Upper lobe of left lung (tissue), 6 donors: ENCODE results near the gene CCT8. TPM values are rescaled to one million over a fixed set of nuclear protein-coding genes. Genes with fewer than 3 reads are reported as not detected.
A peak's percentile ranks its signal among the peaks of the same experiment; 100 is the strongest.
"Not testable (repeated sequence)": the region's sequence is repeated elsewhere in the genome, so short reads cannot be mapped to it uniquely, and the experiment has no call there.

ENCODE experiments used
- ATAC-seq, 2 donors: fragments of 200-7000 bp; cut with Tn5 transposase; one replicate each; pipeline ENCODE4 v1.9.1; 2022; ENCODE audit warnings: mild to moderate bottlenecking in 2 of 2, moderate library complexity in 2 of 2; ENCODE audit not compliant: low FRiP score in 2 of 2
- DNase-seq, 2 donors: peaks; one replicate each; pipeline ENCODE4 v3.0.0-alpha.2; 2019 to 2020
- H3K27ac ChIP-seq, 4 donors: fragments of 200-600 bp; sonication (generic); one replicate each; pipeline ENCODE4 v1.5.1; 2016 to 2019
- H3K27me3 ChIP-seq, 4 donors: fragments of 200-600 bp; sonication (generic); one replicate each; pipeline ENCODE4 v1.5.1; 2017 to 2019
- H3K36me3 ChIP-seq, 4 donors: fragments of 200-600 bp; sonication (generic); one replicate each; pipeline ENCODE4 v1.5.1; 2016 to 2019
- H3K4me1 ChIP-seq, 4 donors: fragments of 200-600 bp; sonication (generic); one replicate each; pipeline ENCODE4 v1.5.1; 2018 to 2019
- H3K4me3 ChIP-seq, 4 donors: fragments of 200-600 bp; sonication (generic); one replicate each; pipeline ENCODE4 v1.5.1; 2017 to 2019; ENCODE audit warnings: mild to moderate bottlenecking in 2 of 4, moderate library complexity in 1 of 4
- H3K9me3 ChIP-seq, 4 donors: fragments of 200-600 bp; sonication (generic); one replicate each; pipeline ENCODE4 v1.5.1; 2018 to 2019
- EP300 ChIP-seq, 4 donors: sonication (generic); formaldehyde crosslinking; IDR thresholded peaks; one replicate each; pipeline ENCODE4 v1.5.1; 2017; ENCODE audit warnings: antibody characterized with exemption in 4 of 4, control low read depth in 2 of 4
- POLR2A ChIP-seq, 4 donors: fragments of 450-650 bp; IDR thresholded peaks; one replicate each; pipeline ENCODE4 v1.5.1; 2016 to 2017; ENCODE audit warnings: antibody characterized with exemption in 4 of 4, mild to moderate bottlenecking in 2 of 4
- POLR2AphosphoS5 ChIP-seq, 2 donors: sonication (generic); formaldehyde crosslinking; IDR thresholded peaks; one replicate each; pipeline ENCODE4 v1.5.1; 2017; ENCODE audit warnings: antibody characterized with exemption in 2 of 2
- WGBS, 2 donors: methylation state at CpG; one replicate each; pipeline ENCODE4 v1.1.5; 2017 to 2018; 5-methylcytosine and 5-hydroxymethylcytosine counted together
- total RNA-seq, 6 donors: library from RNA; depleted of rRNA in 4 of 6; stranded (reverse); fragments of >200 nt in 4 of 6; gene quantifications; one replicate each; pipeline versions ENCODE4 v1.1.0 to v1.2.1, GENCODE V29; 2016 to 2021
- TF ChIP-seq, protein P1 (sequence below), 6 experiments: fragments of 450-650 bp in 4 of 6; fragments of 200-600 bp in 2 of 6; sonication (generic) in 2 of 6; IDR thresholded peaks; one replicate each; pipeline ENCODE4 v1.5.1; 2016 to 2019; ENCODE audit warnings: antibody characterized with exemption in 6 of 6
- donor health status: DM: no; HTN: no; CAD: no; lungs with moderate emphysema.
- donor health status: DM: no; HTN: yes; CAD: no; lungs with severe emphysema.

CCT8 gene
- total RNA-seq, 6 donors from 2014 or later, result 39.8 to 133 (median 99.0) TPM

GRCh38 chr21:29078869-29079767 is 5.7 kb upstream of the CCT8 start:
- H3K9me3 ChIP-seq, result no peaks in the 10 kb centered on the region
- DNase-seq (peak in 1 of 2 donors; percentile 58), ATAC-seq (peak; percentile 52 to 59)
- 56 to 59% methylated on average over 8 of the region's 8 CpGs for WGBS, 2 donors
- H3K4me3 ChIP-seq, result no peak overlapping the region
- H3K27ac ChIP-seq, result peak overlapping the region in 3 of 4 donors; percentile 5 to 98 (median 40)
- H3K4me1 ChIP-seq, result peaks cover 3 to 37% (median 22%) of the 10 kb centered on the region in 4 donors
- TF ChIP-seq POLR2AphosphoS5 (IDR thresholded peaks at IDR 0.05), result no peak
- H3K27me3 ChIP-seq, result no peaks in the 10 kb centered on the region
- no peaks in the 10 kb centered on the region for H3K36me3 ChIP-seq

DNA sequence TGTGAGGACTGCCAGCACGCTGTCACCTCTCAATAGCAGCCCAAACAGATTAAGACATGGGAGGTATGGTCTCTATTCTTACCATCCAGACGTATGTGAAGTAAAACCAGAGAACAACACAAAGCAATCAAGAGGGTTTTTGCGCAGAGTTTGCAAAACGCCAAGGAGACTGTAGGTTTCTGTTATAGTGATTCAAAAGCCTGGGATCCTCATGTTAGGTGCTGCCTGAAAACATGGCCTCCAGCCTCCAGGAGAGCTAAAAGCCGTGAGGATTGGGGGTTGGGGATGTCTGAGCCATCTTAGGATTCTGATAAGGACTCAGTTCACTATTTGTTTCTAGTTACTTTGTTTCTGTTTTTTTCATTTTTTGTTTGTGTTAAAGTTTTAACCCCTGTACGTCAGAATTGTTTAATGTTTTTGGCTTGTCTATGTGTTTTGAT is 4.2 kb upstream of the CCT8 start:
- peak overlapping the region; percentile 46 to 70 (median 64) for H3K4me3 ChIP-seq
- TF ChIP-seq POLR2A (IDR thresholded peaks at IDR 0.05) (no peak), POLR2AphosphoS5 (IDR thresholded peaks at IDR 0.05) (no peak), EP300 (IDR thresholded peaks at IDR 0.05) (no peak)
- TF ChIP-seq, protein P1, sequence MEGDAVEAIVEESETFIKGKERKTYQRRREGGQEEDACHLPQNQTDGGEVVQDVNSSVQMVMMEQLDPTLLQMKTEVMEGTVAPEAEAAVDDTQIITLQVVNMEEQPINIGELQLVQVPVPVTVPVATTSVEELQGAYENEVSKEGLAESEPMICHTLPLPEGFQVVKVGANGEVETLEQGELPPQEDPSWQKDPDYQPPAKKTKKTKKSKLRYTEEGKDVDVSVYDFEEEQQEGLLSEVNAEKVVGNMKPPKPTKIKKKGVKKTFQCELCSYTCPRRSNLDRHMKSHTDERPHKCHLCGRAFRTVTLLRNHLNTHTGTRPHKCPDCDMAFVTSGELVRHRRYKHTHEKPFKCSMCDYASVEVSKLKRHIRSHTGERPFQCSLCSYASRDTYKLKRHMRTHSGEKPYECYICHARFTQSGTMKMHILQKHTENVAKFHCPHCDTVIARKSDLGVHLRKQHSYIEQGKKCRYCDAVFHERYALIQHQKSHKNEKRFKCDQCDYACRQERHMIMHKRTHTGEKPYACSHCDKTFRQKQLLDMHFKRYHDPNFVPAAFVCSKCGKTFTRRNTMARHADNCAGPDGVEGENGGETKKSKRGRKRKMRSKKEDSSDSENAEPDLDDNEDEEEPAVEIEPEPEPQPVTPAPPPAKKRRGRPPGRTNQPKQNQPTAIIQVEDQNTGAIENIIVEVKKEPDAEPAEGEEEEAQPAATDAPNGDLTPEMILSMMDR (IDR thresholded peaks at IDR 0.05), result no peak
- ATAC-seq (no peak), DNase-seq (peak in 1 of 2 donors; percentile 45)
- H3K4me1 ChIP-seq, result peaks cover 4 to 43% (median 22%) of the 10 kb centered on the region in 4 donors
- H3K27ac ChIP-seq, result peak overlapping the region; percentile 88 to 98 (median 90)
- no peaks in the 10 kb centered on the region for H3K9me3 ChIP-seq
- H3K27me3 ChIP-seq, result no peaks in the 10 kb centered on the region
- no peaks in the 10 kb centered on the region for H3K36me3 ChIP-seq
- 37 to 52% methylated on average over 6 of the region's 6 CpGs for WGBS, 2 donors

DNA sequence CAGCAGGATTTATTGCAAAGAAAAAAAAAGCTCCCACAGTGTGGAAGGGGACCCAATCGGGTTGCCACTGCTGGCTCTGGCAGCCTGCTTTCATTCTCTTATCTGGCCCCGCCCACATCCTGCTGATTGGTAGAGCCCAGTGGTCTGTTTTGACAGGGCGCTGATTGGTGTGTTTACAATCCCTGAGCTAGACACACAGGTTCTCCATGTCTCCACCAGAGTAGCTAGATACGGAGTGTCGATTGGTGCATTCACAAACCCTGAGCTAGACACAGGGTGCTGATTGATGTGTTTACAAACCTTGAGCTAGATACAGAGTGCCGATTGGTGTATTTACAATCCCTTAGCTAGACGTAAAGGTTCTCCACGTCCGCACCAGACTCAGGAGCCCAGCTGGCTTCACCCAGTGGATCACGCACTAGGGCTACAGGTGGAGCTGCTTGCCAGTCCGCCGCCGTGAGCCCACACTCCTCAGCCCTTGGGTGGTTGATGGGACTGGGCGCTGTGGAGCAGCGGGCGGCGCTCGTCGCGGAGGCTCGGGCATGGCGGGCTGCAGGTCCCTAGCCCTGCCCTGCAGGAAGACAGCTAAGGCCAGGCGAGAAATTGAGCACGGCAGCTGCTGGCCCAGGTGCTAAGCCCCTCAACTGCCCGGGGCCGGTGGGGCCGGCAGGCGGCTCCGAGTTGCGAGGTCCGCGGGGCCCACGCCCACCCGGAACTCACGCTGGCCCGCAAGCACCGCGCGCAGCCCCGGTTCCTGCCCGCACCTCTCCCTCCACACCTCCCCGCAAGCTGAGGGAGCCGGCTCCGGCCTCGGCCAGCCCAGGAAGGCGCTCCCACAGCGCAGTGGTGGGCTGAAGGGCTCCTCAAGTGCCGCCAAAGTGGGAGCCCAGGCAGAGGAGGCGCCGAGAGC is 3.5 kb upstream of the CCT8 start:
- H3K27me3 ChIP-seq, ATAC-seq, H3K9me3 ChIP-seq, H3K36me3 ChIP-seq: not testable (repeated sequence)
- 24 to 40% methylated on average over 14 to 38 of the region's 50 CpGs for WGBS, 2 donors
- TF ChIP-seq POLR2AphosphoS5 (IDR thresholded peaks at IDR 0.05) (peak in 1 of 2 donors; percentile 69), POLR2A (IDR thresholded peaks at IDR 0.05) (peak in 2 of 4 donors; percentile 41 to 58)
- Histone ChIP-seq H3K4me1 (peaks cover 10 to 49% (median 28%) of the 10 kb centered on the region in 4 donors), H3K4me3 (peak overlapping the region; percentile 46 to 70 (median 64)), H3K27ac (peak overlapping the region; percentile 88 to 98 (median 90))
- peak; percentile 89 for DNase-seq

- no peak for TF ChIP-seq POLR2A (IDR thresholded peaks at IDR 0.05)
- no peak for TF ChIP-seq POLR2AphosphoS5 (IDR thresholded peaks at IDR 0.05)
- TF ChIP-seq, protein P1 (IDR thresholded peaks at IDR 0.05), result no peak
- TF ChIP-seq EP300 (IDR thresholded peaks at IDR 0.05), result no peak
- Histone ChIP-seq H3K4me1 (peaks cover 22 to 60% (median 37%) of the 10 kb centered on the region in 4 donors), H3K36me3 (no peaks in the 10 kb centered on the region), H3K27me3 (no peaks in the 10 kb centered on the region), H3K9me3 (no peaks in the 10 kb centered on the region), H3K27ac (peak overlapping the region; percentile 88 to 98 (median 90)), H3K4me3 (peak overlapping the region in 1 of 4 donors; percentile 70)
- 89 to 90% methylated on average over 9 of the region's 9 CpGs for WGBS, 2 donors
- DNase-seq, result no peak
- ATAC-seq, result no peak
Observed at GRCh38 chr21:29075706-29076466, 2.4 kb upstream of the CCT8 start.

GRCh38 chr21:29074783-29075182 is 1.3 kb upstream of the CCT8 start:
- no peak overlapping the region for H3K4me3 ChIP-seq
- DNase-seq (no peak), ATAC-seq (no peak)
- no peak for TF ChIP-seq POLR2AphosphoS5 (IDR thresholded peaks at IDR 0.05)
- TF ChIP-seq EP300 (IDR thresholded peaks at IDR 0.05), result no peak
- TF ChIP-seq POLR2A (IDR thresholded peaks at IDR 0.05), result no peak
- TF ChIP-seq, protein P1 (IDR thresholded peaks at IDR 0.05), result no peak
- 89 to 93% methylated on average over 4 of the region's 4 CpGs for WGBS, 2 donors
- H3K9me3 ChIP-seq, result no peaks in the 10 kb centered on the region
- peak overlapping the region in 1 of 4 donors; percentile 92 for H3K27ac ChIP-seq
- no peaks in the 10 kb centered on the region for H3K27me3 ChIP-seq
- peaks cover 22 to 52% (median 31%) of the 10 kb centered on the region in 4 donors for H3K4me1 ChIP-seq
- no peaks in the 10 kb centered on the region for H3K36me3 ChIP-seq
